Osteoblast (primary cell): ENCODE measurements around the gene ADAM22. TPM values are rescaled to one million over a fixed set of nuclear protein-coding genes. Genes with fewer than 3 reads are reported as not detected.

Experiments
- DNase-seq: peaks from one replicate; pipeline ENCODE4 v3.0.0; 2011; ENCODE audit warnings: low spot score, mixed read lengths; ENCODE audit not compliant: insufficient read length; ENCODE audit errors: missing footprints
- H2AFZ ChIP-seq: 2 replicates; pipeline ENCODE4 v1.6.0; 2011; ENCODE audit warnings: mild to moderate bottlenecking, low read length
- H3K27ac ChIP-seq: 2 replicates; pipeline ENCODE4 v1.5.1; 2011; ENCODE audit warnings: mild to moderate bottlenecking, low read depth, low read length, moderate library complexity
- H3K27me3 ChIP-seq: 2 replicates; pipeline ENCODE4 v1.6.0; 2012; ENCODE audit warnings: mild to moderate bottlenecking, control low read depth, inconsistent platforms, low read length, moderate library complexity; ENCODE audit not compliant: insufficient read depth
- H3K36me3 ChIP-seq: 2 replicates; pipeline ENCODE4 v1.5.1; 2011; ENCODE audit warnings: mild to moderate bottlenecking, low read length, control low read depth, moderate library complexity; ENCODE audit not compliant: insufficient read depth
- H3K4me1 ChIP-seq: 2 replicates; pipeline ENCODE4 v1.5.1; 2011; ENCODE audit warnings: mild to moderate bottlenecking, low read length, control low read depth, moderate library complexity; ENCODE audit not compliant: insufficient read depth
- H3K4me2 ChIP-seq: 2 replicates; pipeline ENCODE4 v1.6.0; 2011; ENCODE audit warnings: mild to moderate bottlenecking, low read length; ENCODE audit not compliant: insufficient read depth
- H3K4me3 ChIP-seq: fragments of 200-600 bp; sonication (generic); 3 replicates; pipeline ENCODE4 v1.5.1; 2012; ENCODE audit warnings: mild to moderate bottlenecking, low read length, inconsistent platforms; ENCODE audit not compliant: insufficient read depth
- H3K79me2 ChIP-seq: 2 replicates; pipeline ENCODE4 v1.6.0; 2012; ENCODE audit warnings: mild to moderate bottlenecking, low read length, control low read depth, inconsistent platforms; ENCODE audit not compliant: insufficient read depth
- H3K9me3 ChIP-seq: 2 replicates; pipeline ENCODE4 v1.5.1; 2011; ENCODE audit warnings: low read depth, low read length, control low read depth
- H4K20me1 ChIP-seq: 2 replicates; pipeline ENCODE4 v1.6.0; 2012; ENCODE audit warnings: mild to moderate bottlenecking, low read length, control low read depth; ENCODE audit not compliant: insufficient read depth
- CTCF ChIP-seq: IDR thresholded peaks from 2 replicates; pipeline ENCODE4 v1.5.1; 2011; ENCODE audit warnings: mild to moderate bottlenecking, low read depth, low read length, moderate library complexity; ENCODE audit errors: extremely low read depth
- total RNA-seq: library from RNA; depleted of rRNA; stranded (reverse); fragments of >200 nt; gene quantifications from 2 replicates; pipeline ENCODE4 v1.2.3, GENCODE V29; 2012

The ADAM22 gene
- total RNA-seq, 1 donor, result 0.36 TPM

DNA sequence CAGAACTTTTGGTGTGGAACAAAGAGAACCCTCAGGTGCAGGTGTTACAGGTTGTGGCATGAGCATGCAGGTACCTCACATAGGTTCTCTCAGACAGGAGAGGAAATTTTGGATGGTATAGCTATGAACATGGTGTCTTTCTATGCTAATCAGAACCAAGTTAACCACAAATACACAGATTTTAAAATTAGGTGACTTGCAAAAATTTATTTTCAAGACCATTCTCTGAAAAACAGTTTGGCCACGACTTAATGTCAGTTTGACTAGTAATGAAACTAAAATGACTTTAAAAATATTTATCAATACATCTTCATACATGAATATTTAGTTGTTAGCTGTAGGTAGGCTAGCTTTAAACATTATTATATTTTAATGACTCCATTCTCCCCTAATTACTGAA, 156.2 kb downstream of the ADAM22 start:
- Histone ChIP-seq H3K4me3 (no peak overlapping the region), H3K79me2 (no peaks in the 10 kb centered on the region), H3K36me3 (no peaks in the 10 kb centered on the region), H4K20me1 (no peaks in the 10 kb centered on the region), H3K4me1 (no peaks in the 10 kb centered on the region), H3K4me2 (no peak overlapping the region), H3K27ac (no peak overlapping the region), H3K27me3 (no peaks in the 10 kb centered on the region), H2AFZ (no peak overlapping the region), H3K9me3 (no peaks in the 10 kb centered on the region)
- TF ChIP-seq CTCF, result no peak
- DNase-seq, result no peak

DNA sequence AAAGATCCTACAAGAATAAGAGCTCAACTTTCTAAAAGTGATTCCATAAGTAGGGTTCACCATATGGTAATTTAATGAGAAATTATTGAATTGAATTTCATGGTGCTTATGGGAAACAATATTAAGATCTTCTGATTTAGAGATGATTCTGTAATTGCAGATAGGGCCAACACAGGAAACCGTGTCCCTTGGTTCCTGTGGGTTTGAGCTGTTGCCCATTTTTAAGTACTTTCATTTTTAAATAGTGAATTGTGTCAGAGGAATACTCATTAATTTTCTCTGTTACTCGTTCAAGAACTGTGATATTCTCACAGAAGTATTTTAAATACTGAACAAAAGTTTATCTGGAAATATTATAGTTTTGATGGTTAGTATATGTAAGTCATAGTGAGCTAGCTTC, 156.6 kb downstream of the ADAM22 start:
- no peak overlapping the region for H3K27ac ChIP-seq
- no peaks in the 10 kb centered on the region for H4K20me1 ChIP-seq
- no peak overlapping the region for H2AFZ ChIP-seq
- H3K4me2 ChIP-seq, result no peak overlapping the region
- no peak for DNase-seq
- no peaks in the 10 kb centered on the region for H3K9me3 ChIP-seq
- H3K4me1 ChIP-seq, result no peaks in the 10 kb centered on the region
- no peaks in the 10 kb centered on the region for H3K36me3 ChIP-seq
- H3K27me3 ChIP-seq, result no peaks in the 10 kb centered on the region
- no peak overlapping the region for H3K4me3 ChIP-seq
- no peak for TF ChIP-seq CTCF
- H3K79me2 ChIP-seq, result no peaks in the 10 kb centered on the region

- no peak overlapping the region for H3K4me3 ChIP-seq
- no peaks in the 10 kb centered on the region for H3K4me1 ChIP-seq
- no peak overlapping the region for H3K27ac ChIP-seq
- no peaks in the 10 kb centered on the region for H3K27me3 ChIP-seq
- TF ChIP-seq CTCF, result no peak
- no peaks in the 10 kb centered on the region for H4K20me1 ChIP-seq
- no peaks in the 10 kb centered on the region for H3K9me3 ChIP-seq
- no peaks in the 10 kb centered on the region for H3K36me3 ChIP-seq
- no peak for DNase-seq
- no peaks in the 10 kb centered on the region for H3K79me2 ChIP-seq
- H2AFZ ChIP-seq, result no peak overlapping the region
- H3K4me2 ChIP-seq, result no peak overlapping the region
Measured at GRCh38 chr7:88091988-88092675, 158.1 kb downstream of the ADAM22 start.

DNA sequence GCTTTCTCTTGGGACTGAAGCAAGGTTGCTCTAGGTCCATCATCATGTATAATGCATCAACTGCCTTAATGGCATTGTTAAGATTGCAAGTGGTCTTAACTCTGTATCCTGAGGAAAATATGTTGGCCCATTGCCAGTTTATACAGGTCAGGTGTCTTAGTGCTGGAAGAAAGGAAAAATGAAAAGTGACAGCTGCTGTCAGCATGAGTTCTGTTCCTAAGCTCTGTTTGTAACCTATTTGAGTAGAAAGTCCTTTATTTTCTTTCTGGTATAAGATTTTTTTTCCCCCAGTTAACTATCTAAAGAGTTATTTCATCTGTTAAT, 158.6 kb downstream of the ADAM22 start:
- Histone ChIP-seq H3K4me1 (no peaks in the 10 kb centered on the region), H3K27me3 (no peaks in the 10 kb centered on the region), H4K20me1 (no peaks in the 10 kb centered on the region), H3K4me2 (no peak overlapping the region), H3K9me3 (no peaks in the 10 kb centered on the region), H3K79me2 (no peaks in the 10 kb centered on the region), H3K27ac (no peak overlapping the region), H2AFZ (no peak overlapping the region), H3K4me3 (no peak overlapping the region), H3K36me3 (no peaks in the 10 kb centered on the region)
- DNase-seq, result no peak
- TF ChIP-seq CTCF, result no peak
